ENCODE results near the gene NLGN4X.
"Not testable (repeated sequence)": the region's sequence is repeated elsewhere in the genome, so short reads cannot be mapped to it uniquely, and the experiment has no call there.

The NLGN4X gene

GRCh38 chrX:6005856-6006255, 222.8 kb downstream of the NLGN4X start:
- DNase-seq (ENCODE audit: low spot score) = no peak

GRCh38 chrX:6004529-6004928, 224.1 kb downstream of the NLGN4X start:
- DNase-seq (ENCODE audit: low spot score) = no peak

- DNase-seq (ENCODE audit: low spot score) = no peak
Observed at GRCh38 chrX:6002056-6002455, 226.6 kb downstream of the NLGN4X start.

GRCh38 chrX:5998901-5999300, 229.8 kb downstream of the NLGN4X start:
- DNase-seq (ENCODE audit: low spot score) = no peak

GRCh38 chrX:5998456-5998855, 230.2 kb downstream of the NLGN4X start:
- no peak for DNase-seq (ENCODE audit: low spot score)

- DNase-seq (ENCODE audit: low spot score) = no peak
Observed at GRCh38 chrX:5991393-5991792, 237.3 kb downstream of the NLGN4X start.

- DNase-seq (ENCODE audit: low spot score) = no peak
Observed at GRCh38 chrX:5979338-5979737, 249.3 kb downstream of the NLGN4X start.

- no peak for DNase-seq (ENCODE audit: low spot score)
Observed at GRCh38 chrX:5976332-5976731, 252.3 kb downstream of the NLGN4X start.

- DNase-seq (ENCODE audit: low spot score) = peak; percentile 4
Observed at GRCh38 chrX:5971300-5971699, 257.4 kb downstream of the NLGN4X start.

GRCh38 chrX:5965406-5965805, 263.3 kb downstream of the NLGN4X start:
- no peak for DNase-seq (ENCODE audit: low spot score)

- DNase-seq (ENCODE audit: low spot score) = no peak
Observed at GRCh38 chrX:5959286-5959685, 269.4 kb downstream of the NLGN4X start.

GRCh38 chrX:5958523-5958922, 270.1 kb downstream of the NLGN4X start:
- no peak for DNase-seq (ENCODE audit: low spot score)

GRCh38 chrX:5957506-5957905, 271.2 kb downstream of the NLGN4X start:
- DNase-seq (ENCODE audit: low spot score) = no peak

GRCh38 chrX:5936438-5936837, 292.2 kb downstream of the NLGN4X start:
- DNase-seq (ENCODE audit: low spot score) = no peak

- DNase-seq (ENCODE audit: low spot score) = no peak
Observed at GRCh38 chrX:5928224-5928623, 300.4 kb downstream of the NLGN4X start.

- no peak for DNase-seq (ENCODE audit: low spot score)
Observed at GRCh38 chrX:5916945-5917344, 311.7 kb downstream of the NLGN4X start.

- DNase-seq (ENCODE audit: low spot score) = no peak
Observed at GRCh38 chrX:5915783-5916182, 312.9 kb downstream of the NLGN4X start.

- DNase-seq (ENCODE audit: low spot score) = no peak
Observed at GRCh38 chrX:5907207-5907606, 321.5 kb downstream of the NLGN4X start.

- DNase-seq (ENCODE audit: low spot score) = not testable (repeated sequence)
Observed at GRCh38 chrX:5903586-5904190, 325.0 kb downstream of the NLGN4X start.

GRCh38 chrX:5898463-5898862, 330.2 kb downstream of the NLGN4X start:
- no peak for DNase-seq (ENCODE audit: low spot score)

- no peak for DNase-seq (ENCODE audit: low spot score)
Observed at GRCh38 chrX:5891378-5891777, 337.3 kb downstream of the NLGN4X start.

GRCh38 chrX:5876984-5877596, 351.6 kb downstream of the NLGN4X start:
- peak; percentile 32 for DNase-seq (ENCODE audit: low spot score)

GRCh38 chrX:5870238-5870637, 358.4 kb downstream of the NLGN4X start:
- DNase-seq (ENCODE audit: low spot score) = no peak

GRCh38 chrX:5869786-5870185, 358.9 kb downstream of the NLGN4X start:
- no peak for DNase-seq (ENCODE audit: low spot score)
